HG03342 (cell line): Measurements from ENCODE around the gene TMPRSS12.
"Not testable (repeated sequence)": the region's sequence is repeated elsewhere in the genome, so short reads cannot be mapped to it uniquely, and the experiment has no call there.

Experiments used
- ATAC-seq: cut with Tn5 transposase; IDR thresholded peaks from one replicate; pipeline ENCODE4 v1.9.1; 2021; ENCODE audit warnings: mild to moderate bottlenecking, moderate library complexity; ENCODE audit not compliant: unreplicated experiment

TMPRSS12 gene

GRCh38 chr12:50925920-50926319 is 83.2 kb downstream of the TMPRSS12 start:
- ATAC-seq = no peak

GRCh38 chr12:50926415-50926814 is 83.7 kb downstream of the TMPRSS12 start:
- no peak for ATAC-seq

- not testable (repeated sequence) for ATAC-seq
These were observed 84.2 kb downstream of the TMPRSS12 start for GRCh38 chr12:50926932-50927331.

- ATAC-seq = no peak
These were observed 84.6 kb downstream of the TMPRSS12 start for GRCh38 chr12:50927356-50927755.

GRCh38 chr12:50927766-50928224 is 85.1 kb downstream of the TMPRSS12 start:
- no peak for ATAC-seq

GRCh38 chr12:50928392-50928791 is 85.7 kb downstream of the TMPRSS12 start:
- no peak for ATAC-seq

GRCh38 chr12:50929831-50930230 is 87.1 kb downstream of the TMPRSS12 start:
- ATAC-seq = no peak

GRCh38 chr12:50930477-50930876 is 87.8 kb downstream of the TMPRSS12 start:
- not testable (repeated sequence) for ATAC-seq

- ATAC-seq = no peak
These were observed 90.1 kb downstream of the TMPRSS12 start for GRCh38 chr12:50932787-50933280.

- ATAC-seq = no peak
These were observed 90.9 kb downstream of the TMPRSS12 start for GRCh38 chr12:50933459-50934124.

- ATAC-seq = no peak
These were observed 91.7 kb downstream of the TMPRSS12 start for GRCh38 chr12:50934371-50934851.

- no peak for ATAC-seq
These were observed 92.5 kb downstream of the TMPRSS12 start for GRCh38 chr12:50934981-50935807.

GRCh38 chr12:50936821-50937530 is 94.2 kb downstream of the TMPRSS12 start:
- no peak for ATAC-seq
